GM21390 (cell line): ENCODE data around the gene PRDM15.

Experiments
- ATAC-seq: cut with Tn5 transposase; IDR thresholded peaks from one replicate; pipeline ENCODE4 v1.9.1; 2021; ENCODE audit not compliant: unreplicated experiment

The PRDM15 gene

DNA sequence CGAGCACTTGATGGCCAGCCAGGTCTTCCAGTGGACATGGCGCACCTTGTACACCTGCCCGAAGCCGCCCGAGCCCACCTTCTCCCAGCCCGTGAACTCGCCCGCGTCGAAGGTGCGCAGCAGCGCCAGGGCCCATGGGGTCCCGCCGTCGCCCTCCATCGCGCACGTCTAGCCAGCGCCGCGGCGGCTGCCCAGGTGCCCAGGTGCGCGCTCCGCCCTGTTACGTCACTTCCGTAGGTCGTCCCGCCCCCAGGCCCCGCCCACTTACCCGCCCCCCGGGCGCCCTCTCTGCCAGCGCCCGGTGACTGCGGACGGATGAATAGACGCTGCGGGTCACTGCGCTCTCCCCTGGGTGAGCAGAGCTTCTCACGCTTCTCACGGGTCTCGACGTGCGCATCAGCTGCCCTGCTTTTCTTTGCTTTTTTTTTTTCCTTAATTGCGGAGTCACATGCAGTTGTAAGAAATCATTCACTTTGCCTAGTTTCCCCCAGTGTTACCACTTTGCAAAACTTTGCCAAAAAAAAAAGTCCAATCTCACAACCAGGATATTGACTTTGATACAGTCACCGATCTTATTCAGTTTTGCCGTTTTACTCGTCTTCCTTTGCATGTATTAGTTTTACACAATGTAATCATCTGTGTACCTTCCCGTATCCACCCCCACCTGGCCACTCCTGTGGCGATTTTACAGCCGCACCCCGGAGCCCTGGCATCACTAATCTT is 112.1 kb downstream of the PRDM15 start, which contains the start of gene RIPK4:
Gene RIPK4 (minus strand): TSS at position 170 of the 723 bp plus-strand sequence. CDS start 11 bp downstream, at position 159.
- no peak for ATAC-seq

DNA sequence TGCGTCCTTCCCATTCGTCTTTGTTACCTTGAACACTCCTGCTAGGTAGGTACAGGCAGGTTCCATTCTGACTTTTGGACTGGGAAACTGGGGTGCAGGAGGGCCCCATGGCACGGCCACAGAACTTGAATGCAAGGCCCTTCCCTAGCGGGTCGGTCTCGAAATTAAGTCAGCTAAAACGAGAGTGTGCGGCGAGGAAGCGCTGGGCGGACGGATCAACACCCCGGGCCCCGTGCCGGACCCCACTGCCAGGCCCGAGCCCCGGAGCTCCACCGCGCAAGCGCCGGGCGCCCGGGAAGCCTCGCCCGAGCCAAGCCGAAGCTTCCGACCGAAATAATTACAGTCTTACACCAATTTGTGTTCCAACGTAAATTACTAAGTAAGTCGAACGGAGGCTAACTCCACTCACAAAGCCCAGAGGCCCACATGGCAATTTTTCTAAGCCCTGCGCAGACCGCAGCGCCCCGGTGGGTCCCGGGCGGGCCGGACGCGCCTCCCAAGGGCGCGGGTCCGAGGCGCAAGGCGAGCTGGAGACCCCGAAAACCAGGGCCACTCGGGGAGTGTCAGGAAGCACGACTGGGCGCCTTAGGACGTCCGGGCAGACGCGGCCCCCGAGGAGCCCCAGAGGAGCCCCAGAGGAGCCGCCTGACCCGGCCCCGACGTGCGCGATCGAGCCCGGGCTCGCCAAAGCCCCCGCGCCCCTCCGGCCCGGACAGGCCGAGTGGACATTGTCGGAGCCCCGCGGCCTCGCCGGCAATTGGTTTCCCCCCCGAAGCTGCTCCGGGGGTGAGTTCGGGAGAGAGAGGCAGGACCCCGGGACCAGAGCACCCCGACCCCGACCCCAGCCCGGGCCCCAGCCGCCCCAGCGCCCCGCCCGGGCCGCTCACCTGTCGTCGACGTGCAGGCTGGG is 112.9 kb downstream of the PRDM15 start:
- ATAC-seq = no peak

DNA sequence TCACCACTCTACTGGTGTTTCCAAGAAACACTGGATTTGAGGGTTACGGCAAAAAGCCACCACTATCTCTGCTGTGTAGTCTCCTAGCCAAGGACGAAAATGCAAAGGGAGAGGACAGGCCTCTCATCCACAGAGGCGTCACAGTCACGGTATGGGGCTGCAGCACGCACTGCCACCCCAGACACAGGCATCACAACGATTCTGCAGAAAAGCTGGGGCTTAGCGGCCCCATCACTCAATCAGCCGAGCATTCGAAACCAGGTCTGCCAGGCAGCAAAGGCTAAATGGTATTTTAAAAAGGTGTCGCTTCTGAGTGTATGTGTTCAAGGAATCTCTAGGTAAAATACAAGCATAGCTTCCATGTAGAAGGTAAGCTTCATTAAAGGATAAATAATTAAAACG is 113.7 kb downstream of the PRDM15 start:
- no peak for ATAC-seq

GRCh38 chr21:41764558-41765419 is 114.4 kb downstream of the PRDM15 start:
- ATAC-seq = no peak

GRCh38 chr21:41763996-41764395 is 115.1 kb downstream of the PRDM15 start:
- ATAC-seq = no peak

DNA sequence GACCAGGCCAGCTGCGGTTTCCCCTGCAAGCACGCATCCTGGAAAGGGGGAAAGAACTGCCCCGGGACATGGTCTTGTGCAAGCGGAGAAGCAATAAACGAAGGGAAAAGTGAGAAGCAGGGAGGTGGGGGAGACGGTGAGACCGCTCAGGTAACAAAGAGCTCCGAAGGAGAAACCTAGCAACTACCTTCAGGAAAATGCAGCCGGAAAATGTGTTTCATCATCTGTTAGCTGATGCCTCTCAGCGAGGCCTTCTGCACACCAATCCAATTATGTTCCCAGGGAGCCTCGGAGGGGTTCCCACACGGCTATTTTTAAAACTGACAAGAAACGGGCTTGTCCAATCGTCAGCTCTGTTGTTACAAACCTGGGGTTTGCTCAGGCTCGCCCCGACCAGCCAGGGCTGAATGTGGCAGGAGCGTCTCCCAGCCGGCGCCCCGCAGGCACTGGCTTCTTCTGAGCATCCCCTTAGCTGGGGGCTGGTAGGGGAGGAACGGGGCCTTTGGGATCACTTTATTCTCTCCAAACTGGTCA is 115.7 kb downstream of the PRDM15 start:
- no peak for ATAC-seq

- no peak for ATAC-seq
Observed at GRCh38 chr21:41762753-41763152, 116.4 kb downstream of the PRDM15 start.

DNA sequence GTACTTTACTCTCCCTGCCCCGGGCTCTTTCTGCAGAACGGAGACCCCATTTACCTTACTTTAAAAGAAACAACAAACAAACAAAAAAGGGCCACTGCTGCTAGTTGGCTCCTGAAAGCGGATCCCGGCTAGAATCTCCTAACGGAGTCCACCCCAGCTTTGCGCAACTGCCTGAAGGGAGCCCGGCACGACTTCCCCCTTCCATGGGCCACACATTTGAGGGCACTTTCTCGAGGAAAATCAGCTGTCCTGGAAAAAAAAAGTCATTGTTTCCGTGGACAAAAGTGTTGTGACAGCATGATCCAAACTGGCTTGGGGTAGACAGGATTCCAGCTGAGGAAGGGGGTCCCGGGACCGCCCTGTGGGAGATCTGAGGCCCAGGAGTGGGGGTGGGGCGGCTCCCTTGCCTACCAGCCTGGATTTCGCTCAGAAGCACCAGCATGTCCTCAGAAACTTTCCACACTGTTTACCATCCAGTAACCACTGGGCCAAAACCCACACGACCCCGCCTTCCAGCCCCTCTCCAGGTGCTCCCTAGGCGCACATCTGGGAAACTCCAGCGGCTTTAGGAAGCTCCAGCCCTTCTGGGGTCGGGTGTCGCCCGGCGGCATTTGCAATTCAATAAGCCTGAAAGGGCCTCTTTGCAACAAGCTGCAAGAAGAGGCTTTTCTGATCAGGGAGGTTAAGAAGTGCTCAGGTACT is 117.1 kb downstream of the PRDM15 start:
- no peak for ATAC-seq

DNA sequence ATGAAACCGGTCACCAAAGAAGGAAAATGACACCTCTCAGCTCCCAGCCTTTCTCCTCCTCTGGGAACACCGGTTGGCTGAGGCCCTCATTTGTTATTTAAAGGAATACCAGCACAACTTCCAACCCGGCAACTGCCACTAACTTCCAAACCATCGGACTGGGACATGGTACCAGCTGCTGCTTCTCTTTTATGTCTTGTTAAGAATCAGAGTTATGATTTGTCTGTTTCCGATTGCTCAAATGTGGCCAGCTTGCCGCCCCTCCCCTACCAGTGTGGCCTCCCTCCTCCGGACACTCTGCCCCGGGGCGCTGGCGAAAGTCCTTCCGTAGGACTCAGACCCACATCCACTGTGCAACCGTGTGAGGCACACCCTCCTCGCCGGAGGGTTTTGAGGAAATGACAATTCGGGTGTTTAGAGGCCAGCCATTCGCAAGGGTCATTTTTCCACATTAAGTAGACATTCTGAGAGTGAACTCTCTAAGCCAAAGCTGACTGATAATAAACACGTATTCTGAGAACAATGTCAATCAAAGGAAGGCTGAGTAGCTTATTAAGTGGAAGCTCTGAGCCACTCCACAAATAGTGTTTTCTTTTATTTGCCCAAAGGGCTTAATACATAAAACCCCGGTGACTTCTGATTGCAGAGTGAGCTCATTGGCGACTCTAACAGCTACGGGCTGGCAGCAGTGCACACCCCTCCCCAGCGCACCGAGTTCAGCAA is 117.8 kb downstream of the PRDM15 start:
- ATAC-seq = no peak

GRCh38 chr21:41760411-41760810 is 118.7 kb downstream of the PRDM15 start:
- ATAC-seq = no peak

DNA sequence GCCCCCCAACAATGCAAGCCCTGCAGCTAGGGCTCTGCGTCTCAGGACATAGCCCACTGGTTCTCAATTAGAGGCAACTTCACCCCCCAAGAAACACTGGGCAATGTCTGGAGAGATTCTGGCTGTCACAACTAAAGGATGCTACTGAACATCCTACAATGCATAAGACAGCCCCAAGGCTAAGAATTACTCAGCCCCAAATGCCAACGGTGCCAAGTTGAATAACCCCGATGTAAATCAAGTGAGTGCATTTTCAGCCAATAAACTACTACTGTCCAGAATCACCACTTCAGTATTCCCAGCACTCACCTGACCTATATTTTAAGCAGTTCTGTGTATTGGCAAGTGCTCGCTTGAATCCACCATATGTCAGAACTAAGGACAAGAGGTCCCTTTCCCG is 119.2 kb downstream of the PRDM15 start:
- ATAC-seq = no peak

DNA sequence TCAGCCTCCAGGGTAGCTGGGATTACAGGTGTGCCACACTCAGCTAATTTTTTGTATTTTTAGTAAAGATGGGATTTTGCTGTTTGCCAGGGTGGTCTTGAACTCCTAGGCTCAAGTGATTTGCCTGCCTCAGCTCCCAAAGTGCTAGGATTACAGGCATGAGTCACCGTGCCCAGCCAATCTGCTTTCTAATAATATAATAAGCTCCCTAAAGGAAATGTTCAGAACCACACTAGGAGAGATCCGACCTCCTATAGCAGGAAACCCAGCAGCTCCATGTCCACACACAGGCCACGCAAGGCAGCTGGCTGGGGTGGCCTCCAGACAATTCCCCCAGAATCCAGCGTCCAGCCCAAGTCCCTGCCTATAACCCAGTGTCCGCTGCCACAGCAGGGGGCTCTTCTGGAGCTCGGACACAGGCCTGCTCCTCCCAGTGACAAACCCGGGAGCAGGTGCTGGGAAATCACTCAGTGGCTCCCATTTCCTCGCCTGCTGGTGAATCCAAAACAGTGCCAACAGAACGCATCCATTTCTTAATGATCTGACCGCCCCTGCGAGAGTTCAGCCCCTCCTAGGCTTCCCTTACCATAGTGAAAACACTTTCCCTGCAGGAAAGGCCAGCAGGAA is 119.8 kb downstream of the PRDM15 start:
- no peak for ATAC-seq

- no peak for ATAC-seq
Observed at GRCh38 chr21:41758550-41758949, 120.6 kb downstream of the PRDM15 start.

- no peak for ATAC-seq
Observed at GRCh38 chr21:41755934-41756773, 123.0 kb downstream of the PRDM15 start.

DNA sequence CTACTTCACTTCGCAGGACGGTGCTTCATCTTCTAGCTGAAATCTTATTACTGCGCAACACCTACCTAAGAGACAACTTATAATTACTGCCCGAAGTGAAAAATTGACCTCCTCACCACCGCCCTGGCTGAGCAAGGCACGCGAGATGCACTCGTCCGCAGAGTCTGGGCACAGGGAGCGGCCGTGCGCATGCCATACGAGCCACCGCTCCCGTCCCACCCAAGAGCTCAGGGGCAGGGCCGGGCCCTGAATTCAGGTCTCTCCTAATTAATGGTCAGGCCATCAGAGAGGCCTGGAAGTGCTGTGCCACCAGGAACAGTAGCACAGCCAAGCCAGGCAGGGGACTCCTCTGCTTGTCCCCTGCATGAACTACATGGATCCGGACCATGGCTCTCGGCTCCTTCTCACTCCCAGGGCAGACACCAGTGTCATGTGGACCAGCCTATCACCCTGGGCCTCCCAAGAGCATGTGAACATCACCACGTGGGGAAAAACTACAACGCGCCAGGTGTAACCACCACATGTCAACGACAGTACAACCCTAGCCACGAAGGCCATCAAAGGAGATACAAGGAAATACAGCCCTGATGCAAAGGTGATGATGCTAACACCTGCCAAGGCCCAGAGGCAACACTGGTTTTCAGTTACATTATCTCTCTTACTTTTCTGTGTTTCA is 123.7 kb downstream of the PRDM15 start:
- no peak for ATAC-seq

DNA sequence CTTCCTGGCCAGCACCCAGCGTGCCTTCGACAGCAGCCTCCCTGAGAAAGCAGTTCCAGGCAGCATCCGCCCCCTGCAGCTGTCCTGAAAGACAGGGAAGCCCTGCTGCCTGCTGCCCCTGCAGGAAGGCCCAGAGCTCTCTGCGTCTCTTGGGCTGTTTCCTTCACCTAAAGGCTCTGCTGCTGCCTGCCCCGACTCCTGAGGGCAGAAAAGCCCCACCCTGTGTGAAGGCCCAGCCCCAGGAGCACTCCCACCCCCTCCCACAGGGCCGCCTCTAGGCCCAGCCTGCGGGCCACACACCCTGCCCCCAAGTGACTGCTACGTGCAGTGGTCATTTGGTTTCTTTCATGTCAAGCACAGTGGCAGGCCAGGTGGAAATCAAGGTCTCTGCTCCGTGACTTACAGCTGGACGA is 124.7 kb downstream of the PRDM15 start:
- no peak for ATAC-seq

GRCh38 chr21:41753006-41753898 is 125.9 kb downstream of the PRDM15 start:
- no peak for ATAC-seq
